ENCODE measurements around the gene PPP1R1B.
"Not testable (repeated sequence)": the region's sequence is repeated elsewhere in the genome, so short reads cannot be mapped to it uniquely, and the experiment has no call there.

PPP1R1B gene

DNA sequence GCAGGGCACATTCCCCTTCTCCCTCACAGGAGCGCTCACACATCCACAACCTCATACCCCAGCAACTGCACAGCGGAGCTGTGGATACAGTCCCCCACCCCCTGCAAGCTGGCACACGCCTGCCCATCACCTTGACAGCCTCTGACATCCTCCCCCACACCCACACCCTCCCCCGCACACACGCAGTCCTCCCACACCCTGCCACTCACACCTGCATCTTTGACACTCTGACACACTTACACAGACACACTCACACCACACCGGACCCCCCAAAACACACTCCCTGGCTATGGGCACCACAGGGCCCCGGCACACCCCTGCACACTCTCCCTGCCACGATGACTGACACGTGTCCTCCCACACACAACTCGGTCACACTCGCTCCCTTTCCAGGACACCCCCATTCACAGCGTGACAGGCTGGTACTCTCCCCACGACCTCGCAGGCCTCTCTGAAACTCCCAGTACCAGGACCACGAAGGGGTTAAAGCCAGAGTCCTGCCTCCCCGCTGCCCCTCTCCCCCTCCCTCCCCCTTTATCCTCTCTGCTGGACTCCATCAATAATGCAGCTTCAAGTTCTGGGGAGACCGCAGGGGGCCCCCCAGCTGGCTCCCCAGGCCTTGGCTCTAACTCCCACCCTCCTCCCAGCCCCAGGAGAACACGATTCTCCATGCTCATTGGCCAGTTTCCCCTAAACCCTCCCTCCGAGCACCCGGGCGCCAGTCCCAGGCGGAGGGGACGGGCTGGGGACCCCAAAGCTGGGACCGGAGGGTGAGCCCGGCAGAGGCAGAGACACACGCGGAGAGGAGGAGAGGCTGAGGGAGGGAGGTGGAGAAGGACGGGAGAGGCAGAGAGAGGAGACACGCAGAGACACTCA, at the start of gene PPP1R1B:
Gene PPP1R1B (plus strand): TSS at position 782 of the 876 bp plus-strand sequence. CDS start 441 bp downstream, outside the sequence.
- DNase-seq = peak; percentile 43 to 44

DNA sequence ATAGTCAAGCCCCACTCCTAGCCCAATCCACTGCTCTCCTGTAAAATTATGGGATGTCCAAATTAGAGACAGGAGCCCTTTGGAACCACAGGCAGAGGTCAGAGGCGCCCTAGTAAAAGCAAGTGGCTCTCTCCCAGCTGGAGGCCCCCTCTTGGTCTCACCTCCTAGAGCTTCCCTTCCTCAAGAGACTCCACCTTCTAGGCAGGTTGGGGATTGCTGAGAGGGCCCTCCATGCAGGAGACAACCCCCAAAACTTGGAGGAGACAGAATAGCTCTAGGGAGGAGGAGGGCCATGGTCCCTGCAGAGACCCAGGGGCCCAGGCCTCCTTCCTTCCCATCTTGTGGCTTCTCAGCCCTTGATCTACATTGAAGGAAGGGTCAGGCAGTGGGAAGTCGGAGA, 48.5 kb upstream of the PPP1R1B start:
- DNase-seq = no peak

DNA sequence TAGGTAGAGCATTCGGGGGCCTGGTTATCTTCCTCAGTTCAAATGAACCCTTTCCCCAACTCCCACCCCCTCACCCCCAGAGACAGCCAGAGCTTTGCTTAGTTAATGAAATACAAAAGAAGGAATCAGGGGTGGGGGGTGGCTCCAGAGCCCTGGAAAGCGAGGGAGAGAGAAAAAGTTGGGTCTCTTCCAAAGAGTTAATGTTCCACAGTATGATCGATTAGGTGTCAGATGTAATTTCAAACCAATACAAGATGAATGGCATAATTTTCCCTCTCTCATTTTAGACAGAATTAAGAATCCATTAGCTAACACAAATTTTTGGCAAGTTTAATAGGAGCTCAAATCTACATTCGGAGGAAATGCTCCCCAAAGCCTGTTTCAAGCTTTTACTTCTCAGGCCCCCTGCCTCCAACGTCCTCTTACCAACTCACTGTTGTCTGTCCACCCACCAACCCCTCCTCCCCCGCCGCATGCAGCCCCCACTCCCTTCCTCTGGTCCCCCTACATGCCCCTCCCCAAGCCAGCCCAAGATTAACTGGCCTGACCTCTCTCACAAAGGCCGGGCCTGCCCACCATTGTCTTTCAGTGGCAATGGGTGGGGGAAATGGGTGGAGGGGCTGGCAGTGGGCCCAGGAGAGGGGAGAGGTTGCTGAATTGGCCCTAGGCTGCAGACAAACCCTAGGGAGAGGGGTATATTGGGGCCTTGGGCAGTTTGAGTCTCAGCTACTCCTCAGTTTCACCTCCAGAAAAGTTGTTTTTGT, 47.3 kb upstream of the PPP1R1B start:
- DNase-seq = no peak

DNA sequence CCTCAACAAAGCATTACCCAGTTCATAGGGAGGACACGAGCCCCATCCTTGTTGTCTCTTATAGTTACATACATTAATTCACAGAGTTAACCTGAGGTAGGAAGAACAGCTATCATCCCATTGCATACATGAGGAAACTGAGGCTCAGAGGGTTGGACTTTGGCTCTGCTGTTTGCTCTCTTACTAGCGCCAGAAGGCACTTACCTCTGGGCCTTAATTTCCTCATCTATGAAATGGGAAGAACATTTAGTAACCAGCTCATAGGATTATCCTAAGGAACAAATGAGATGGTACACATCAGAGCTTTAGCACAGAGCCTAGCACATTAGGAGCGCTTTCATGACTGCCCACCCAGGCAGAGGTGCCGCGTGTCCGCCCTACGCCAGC, 46.7 kb upstream of the PPP1R1B start:
- DNase-seq = no peak

DNA sequence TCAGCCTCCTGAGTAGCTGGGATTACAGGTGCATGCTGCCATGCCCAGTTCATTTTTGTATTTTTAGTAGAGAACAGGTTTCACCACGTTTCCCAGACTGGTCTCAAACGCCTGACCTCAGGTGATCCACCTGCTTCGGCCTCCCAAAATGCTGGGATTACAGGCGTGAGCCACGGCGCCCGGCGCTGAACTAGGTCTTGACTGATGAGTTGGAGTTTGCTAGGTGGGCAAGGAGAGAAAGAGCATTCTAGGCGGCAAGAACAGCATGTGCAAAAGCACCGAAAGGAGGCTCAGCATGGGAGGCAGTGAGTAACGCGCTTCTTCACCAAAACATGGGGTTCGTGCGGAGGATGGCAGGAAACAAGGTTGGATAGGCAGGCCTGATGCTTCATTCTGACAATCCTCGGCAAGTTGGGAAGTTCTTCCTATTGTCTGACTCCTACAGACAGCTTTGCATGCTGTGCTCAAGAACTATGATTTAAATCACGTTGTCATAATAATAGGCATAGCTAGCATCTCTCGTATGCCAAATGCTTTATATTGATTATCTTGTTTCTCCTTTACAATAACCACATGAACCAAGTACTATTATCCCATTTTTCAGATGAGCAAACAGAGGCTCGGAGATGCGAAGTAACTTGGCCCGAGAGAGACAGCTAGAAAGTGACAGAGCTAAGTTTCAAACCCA, 45.5 kb upstream of the PPP1R1B start:
- DNase-seq = no peak

DNA sequence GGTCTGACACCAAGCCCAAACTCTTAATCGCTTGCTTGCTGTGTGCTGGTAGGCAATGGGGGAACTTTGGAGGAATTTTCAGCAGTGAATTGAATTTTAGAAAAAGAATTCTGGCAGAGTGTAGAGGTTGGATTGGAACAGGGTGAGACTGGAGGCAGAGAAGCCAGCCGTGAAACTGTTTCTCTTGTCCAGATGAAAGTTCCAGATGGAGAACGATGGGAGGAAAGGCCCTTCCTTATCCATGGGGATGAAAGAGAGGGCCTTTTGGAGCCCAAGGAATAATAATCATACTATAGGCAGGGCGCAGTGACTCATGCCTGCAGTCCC, 45.0 kb upstream of the PPP1R1B start:
- DNase-seq = no peak

DNA sequence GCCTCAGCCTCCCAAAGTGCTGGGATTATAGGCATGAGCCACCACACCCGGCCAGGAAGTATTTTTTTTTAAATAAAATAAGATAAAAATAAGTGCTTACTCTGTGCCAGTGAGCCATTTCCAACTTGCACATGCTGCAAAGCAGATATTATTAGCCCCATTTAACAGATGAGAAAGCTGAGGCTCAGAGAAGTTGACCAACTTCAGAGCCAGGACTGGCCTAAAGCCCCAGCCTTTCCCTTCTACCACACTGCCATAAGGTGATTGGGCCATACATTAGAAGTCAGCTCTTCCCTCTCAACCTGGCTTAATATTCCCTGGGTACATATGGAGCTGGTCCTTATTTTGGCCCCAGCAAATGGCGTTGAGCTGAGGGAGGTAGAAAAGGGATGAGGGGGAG, 44.1 kb upstream of the PPP1R1B start:
- no peak for DNase-seq

DNA sequence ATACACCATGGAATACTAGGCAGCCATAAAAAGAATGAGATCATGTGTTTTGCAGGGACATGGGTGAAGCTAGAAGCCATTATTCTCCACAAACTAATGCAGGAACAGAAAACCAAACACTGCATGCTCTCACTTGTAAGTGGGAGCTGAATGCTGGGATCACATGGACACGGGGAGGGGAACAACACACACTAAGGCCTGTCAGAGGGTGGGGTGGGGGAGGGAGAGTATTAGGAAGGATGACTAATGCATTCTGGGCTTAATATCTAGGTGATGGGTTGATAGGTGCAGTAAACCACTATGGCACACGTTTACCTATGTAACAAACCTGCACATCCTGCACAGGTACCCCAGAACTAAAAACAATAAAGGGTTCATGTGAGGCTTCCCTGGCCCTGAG, 36.6 kb upstream of the PPP1R1B start:
- DNase-seq = not testable (repeated sequence)

DNA sequence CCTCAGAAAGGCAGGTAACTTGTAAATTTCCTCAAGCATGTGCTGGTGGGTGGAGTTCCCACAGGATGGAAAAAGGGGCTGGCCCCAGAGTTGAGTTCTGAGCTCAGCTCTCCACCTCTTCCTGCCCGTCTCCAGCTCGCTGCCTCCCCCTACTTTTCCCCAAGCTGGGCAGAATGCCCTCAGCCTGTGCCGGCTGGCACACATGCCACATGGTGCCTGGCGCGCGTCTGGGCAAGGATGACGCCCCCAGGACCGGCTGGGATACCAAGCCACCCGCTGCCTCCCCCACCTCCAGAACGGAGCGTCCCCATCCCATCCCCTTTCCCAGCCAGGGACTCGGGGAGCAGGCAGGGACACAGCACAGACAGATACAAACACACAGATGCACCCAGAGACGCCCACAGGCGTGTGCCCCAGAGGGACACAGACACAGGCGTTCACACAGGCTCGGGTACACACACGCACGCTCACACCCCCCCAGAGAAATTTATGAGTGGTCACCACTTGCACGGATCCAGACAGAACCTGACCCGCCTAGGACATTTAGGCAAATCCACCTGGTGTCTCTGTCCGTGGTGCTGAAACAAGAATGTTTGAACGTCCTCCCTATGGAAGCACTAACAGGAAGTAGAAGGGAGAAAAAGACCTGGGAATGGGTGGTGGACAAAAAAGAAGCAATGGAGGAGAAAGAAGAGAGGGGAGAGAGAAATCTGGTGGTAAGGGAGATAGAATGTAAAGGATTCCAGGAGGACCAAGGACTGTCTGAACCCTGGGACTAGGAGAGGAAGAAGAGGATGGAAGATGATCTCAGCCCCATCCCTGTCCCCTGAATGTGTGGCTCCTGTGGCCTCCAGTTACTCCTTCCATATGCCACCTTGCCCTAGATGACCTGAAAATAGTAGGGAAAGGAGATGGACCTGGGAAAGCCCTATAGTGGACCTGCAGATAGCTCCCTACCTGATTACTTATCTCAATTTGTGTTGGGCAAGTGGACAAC, 34.5 kb upstream of the PPP1R1B start:
- DNase-seq = no peak

- no peak for DNase-seq
These were observed 33.4 kb upstream of the PPP1R1B start for GRCh38 chr17:39593371-39593770.

- no peak for DNase-seq
These were observed 31.5 kb upstream of the PPP1R1B start for GRCh38 chr17:39595294-39595693.

DNA sequence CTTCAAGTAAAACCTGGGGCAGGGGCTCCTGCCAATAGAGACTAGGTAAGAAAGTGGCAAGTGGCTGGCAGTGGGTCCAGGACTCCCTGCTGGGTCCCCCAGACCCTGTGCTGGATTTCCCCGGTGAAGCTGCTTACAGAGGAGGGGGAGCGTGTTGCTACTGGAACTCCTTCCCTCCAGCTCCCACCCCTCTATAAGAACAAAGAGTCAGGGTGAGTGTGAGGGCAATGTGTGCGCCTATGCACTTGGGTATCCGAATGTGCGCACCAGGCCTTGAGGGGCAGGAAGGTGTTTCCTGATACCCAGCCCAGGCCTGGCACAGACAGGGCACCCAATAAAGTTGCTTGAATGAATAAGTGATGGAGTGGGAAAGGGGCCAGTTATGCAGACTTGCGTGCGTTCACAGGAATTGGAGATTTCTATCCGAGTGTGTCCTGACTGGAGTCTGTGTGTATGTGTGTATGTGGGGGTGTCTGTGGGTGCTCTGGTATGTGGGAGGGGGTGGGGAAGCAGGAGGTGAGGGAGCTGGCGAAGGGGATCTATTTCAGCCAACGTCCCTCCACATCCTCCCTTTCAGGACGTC, 30.7 kb upstream of the PPP1R1B start:
- no peak for DNase-seq

DNA sequence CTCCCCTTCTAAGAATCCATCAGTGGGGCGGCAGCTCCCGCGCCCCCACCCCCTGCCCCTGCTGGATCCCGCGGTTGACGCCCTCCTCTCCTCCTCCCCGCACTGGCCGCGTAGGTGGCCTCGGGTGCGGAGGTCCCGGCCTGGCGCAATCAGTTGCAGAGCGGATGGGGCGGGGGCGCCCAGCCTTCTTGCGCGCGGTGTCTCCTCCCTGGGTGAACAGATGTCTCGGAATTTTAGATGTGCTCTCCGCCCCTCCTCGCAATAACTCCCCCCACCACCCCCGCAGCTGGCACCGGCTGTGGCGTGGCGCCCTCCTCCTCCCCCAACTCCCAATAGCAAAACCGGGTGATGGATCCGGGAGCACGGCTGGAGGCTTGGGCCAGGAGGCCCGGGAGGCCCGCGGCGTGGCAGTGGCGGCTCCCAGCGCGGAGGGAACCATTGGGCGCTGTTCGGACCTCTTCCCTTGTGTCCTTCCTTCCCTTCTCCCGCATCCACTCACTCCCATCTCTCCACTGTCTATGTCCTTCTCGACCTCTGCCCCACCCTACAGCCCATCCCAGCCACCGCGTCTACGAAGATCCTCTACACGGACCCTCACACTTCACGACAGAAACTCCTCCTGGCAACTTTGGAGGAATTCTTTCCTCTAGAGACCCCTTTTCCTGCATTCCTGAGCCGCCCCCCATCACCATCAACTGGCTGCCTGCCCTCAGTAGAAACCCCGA, 30.0 kb upstream of the PPP1R1B start:
- no peak for DNase-seq

GRCh38 chr17:39597372-39598046, 29.2 kb upstream of the PPP1R1B start:
- no peak for DNase-seq

- DNase-seq = no peak
These were observed 28.7 kb upstream of the PPP1R1B start for GRCh38 chr17:39598047-39598481.

GRCh38 chr17:39598630-39599003, 28.1 kb upstream of the PPP1R1B start:
- no peak for DNase-seq

- no peak for DNase-seq
These were observed 27.6 kb upstream of the PPP1R1B start for GRCh38 chr17:39599004-39599664.

DNA sequence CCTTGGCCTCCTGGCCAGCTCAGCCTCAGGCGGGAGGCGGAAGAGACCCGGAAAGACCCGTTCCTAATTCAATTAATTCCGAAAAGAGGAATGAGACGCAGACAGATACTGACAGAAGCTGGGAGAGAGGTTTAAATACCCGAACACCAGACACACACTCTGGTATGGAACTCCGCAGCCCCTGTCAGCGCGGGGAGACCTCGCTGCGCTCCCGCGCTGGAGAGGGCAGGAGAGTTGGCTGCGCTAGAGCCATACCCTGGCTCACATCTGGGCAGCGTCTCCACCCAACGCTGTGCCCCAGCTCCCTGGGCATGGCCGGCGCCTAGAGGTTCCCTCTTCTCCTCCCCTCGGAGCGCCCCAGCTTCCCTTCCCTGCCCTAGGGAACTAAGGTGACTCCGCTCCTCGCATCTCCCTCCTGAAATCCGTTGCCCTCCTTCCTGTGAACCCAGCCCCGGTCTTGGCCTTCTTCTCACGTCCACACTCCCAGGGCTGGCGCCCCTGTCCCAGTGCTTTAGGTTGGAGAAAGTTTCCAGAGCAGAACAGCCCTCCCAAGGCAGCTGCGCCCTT, 27.0 kb upstream of the PPP1R1B start:
- no peak for DNase-seq

DNA sequence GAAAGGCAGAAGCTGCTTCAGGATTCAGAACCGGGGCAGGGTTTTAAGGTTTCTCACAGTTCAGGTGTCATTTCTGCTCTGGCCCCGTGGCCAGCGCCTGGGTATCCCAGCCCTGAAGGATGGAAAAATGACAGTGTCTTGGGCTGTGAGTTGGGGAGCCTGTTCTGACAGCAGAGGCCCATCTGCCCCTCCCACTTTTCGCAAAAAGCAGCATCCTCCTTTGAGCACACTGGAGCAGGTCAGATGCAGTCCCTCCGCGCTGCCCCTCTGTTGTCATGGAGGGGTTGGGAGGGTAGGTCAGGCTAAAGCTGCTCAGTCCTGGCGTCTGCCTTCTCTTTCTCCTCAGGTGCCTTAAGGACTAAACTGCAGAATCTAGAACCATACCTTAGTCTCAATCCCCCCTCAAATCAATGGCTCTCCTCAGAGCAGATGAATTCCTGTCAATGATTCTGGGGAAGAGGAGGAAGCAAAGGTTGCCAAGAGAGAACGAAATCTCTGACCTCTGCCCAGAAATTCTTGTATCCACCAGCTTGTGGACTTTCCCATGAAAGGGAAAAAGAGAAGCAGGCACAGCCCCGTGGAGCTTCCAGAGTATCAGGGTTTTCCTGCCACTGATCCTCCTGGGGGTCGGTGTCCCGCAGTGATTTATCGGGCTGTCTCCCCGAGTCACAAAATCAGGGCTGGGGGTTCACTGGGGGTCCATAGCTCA, 26.3 kb upstream of the PPP1R1B start:
- no peak for DNase-seq
